Kidney epithelial cell (primary cell): Measurements from ENCODE around the gene RPL11. TPM values are rescaled to one million over a fixed set of nuclear protein-coding genes. Genes with fewer than 3 reads are reported as not detected.

Source experiments
- DNase-seq: peaks from one replicate; pipeline ENCODE4 v3.0.0-alpha.2; 2010; ENCODE audit warnings: low read depth
- H3K27me3 ChIP-seq: 2 replicates; pipeline ENCODE4 v1.6.0; 2011; ENCODE audit warnings: low read length; ENCODE audit not compliant: control insufficient read depth, insufficient read depth
- H3K36me3 ChIP-seq: 2 replicates; pipeline ENCODE4 v1.5.1; 2011; ENCODE audit warnings: low read length; ENCODE audit not compliant: control insufficient read depth, insufficient read depth
- H3K4me3 ChIP-seq: 2 replicates; pipeline ENCODE4 v1.5.1; 2011; ENCODE audit warnings: low read depth, mild to moderate bottlenecking, control low read depth, low read length
- total RNA-seq: library from RNA; depleted of rRNA; stranded (reverse); fragments of >200 nt; gene quantifications from 2 replicates; pipeline ENCODE4 v1.2.3, GENCODE V29; 2015
- TF ChIP-seq, protein P1 (sequence below): IDR thresholded peaks from 2 replicates; pipeline ENCODE4 v1.5.1; 2011; ENCODE audit warnings: mild to moderate bottlenecking, moderate library complexity, low read length, control low read depth, inconsistent platforms; ENCODE audit not compliant: insufficient read depth, poor library complexity, severe bottlenecking

RPL11 gene
- total RNA-seq, 1 donor from 2014 or later, result 942 TPM

DNA sequence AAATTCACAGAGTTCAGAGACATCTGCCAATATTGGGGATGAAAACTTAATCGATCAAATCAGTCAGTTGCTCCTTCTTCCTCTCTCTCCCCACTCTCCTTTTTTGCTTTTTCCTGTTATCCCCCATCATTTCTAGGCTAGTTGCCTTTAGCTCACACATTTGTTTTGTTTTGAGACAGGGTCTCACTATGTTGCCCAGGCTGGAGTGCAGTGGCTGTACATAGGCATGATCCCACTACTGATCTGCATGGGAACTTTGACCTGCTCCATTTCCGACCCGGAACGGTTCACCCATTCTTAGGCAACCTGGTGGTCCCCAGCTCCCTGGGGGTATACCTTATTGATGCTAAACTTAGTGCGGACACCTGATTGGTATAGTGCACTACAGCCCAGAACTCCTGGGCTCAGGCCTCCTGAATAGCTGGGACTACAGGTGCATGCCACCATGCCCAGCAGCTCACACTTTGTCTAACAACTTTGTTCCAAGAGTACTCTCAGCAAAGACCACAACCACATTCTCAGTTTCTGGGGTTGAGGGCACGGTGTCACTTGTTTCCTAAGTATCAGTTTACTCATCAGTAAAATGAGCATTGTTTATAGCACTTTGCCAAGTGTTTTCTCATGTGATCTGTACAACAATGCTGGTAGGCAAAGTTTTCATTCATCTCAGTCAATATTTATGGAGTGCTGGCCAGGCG is 45.0 kb downstream of the RPL11 start:
- TF ChIP-seq, protein P1, sequence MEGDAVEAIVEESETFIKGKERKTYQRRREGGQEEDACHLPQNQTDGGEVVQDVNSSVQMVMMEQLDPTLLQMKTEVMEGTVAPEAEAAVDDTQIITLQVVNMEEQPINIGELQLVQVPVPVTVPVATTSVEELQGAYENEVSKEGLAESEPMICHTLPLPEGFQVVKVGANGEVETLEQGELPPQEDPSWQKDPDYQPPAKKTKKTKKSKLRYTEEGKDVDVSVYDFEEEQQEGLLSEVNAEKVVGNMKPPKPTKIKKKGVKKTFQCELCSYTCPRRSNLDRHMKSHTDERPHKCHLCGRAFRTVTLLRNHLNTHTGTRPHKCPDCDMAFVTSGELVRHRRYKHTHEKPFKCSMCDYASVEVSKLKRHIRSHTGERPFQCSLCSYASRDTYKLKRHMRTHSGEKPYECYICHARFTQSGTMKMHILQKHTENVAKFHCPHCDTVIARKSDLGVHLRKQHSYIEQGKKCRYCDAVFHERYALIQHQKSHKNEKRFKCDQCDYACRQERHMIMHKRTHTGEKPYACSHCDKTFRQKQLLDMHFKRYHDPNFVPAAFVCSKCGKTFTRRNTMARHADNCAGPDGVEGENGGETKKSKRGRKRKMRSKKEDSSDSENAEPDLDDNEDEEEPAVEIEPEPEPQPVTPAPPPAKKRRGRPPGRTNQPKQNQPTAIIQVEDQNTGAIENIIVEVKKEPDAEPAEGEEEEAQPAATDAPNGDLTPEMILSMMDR, result no peak
- H3K4me3 ChIP-seq, result no peak overlapping the region
- H3K27me3 ChIP-seq, result no peaks in the 10 kb centered on the region
- DNase-seq, result no peak
- no peaks in the 10 kb centered on the region for H3K36me3 ChIP-seq

DNA sequence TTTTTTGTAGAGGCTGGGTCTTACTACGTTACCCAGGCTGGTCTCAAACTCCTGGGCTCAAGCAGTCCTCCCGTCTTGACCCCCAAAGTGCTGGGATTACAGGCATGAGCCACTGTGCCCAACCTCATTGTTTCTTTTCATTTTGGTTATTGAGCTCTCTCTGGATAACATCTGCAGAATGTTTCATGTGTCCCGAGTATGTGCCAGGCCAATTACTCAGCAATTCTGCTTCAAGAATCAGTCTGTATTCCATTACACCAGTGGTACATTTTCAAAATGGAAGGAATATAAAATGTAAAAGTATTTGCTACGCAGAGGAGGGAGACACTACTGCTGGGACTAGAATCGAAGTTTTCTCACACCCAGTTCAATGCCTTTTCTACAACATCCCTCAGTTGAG is 50.0 kb downstream of the RPL11 start:
- DNase-seq, result no peak
- Histone ChIP-seq H3K27me3 (no peaks in the 10 kb centered on the region), H3K36me3 (no peaks in the 10 kb centered on the region), H3K4me3 (no peak overlapping the region)
- TF ChIP-seq, protein P1, result no peak

- no peaks in the 10 kb centered on the region for H3K27me3 ChIP-seq
- H3K36me3 ChIP-seq, result no peaks in the 10 kb centered on the region
- peak overlapping the region; percentile 79 for H3K4me3 ChIP-seq
- TF ChIP-seq, protein P1, result no peak
- no peak for DNase-seq
Observed at GRCh38 chr1:23742670-23743286, 51.2 kb downstream of the RPL11 start.

DNA sequence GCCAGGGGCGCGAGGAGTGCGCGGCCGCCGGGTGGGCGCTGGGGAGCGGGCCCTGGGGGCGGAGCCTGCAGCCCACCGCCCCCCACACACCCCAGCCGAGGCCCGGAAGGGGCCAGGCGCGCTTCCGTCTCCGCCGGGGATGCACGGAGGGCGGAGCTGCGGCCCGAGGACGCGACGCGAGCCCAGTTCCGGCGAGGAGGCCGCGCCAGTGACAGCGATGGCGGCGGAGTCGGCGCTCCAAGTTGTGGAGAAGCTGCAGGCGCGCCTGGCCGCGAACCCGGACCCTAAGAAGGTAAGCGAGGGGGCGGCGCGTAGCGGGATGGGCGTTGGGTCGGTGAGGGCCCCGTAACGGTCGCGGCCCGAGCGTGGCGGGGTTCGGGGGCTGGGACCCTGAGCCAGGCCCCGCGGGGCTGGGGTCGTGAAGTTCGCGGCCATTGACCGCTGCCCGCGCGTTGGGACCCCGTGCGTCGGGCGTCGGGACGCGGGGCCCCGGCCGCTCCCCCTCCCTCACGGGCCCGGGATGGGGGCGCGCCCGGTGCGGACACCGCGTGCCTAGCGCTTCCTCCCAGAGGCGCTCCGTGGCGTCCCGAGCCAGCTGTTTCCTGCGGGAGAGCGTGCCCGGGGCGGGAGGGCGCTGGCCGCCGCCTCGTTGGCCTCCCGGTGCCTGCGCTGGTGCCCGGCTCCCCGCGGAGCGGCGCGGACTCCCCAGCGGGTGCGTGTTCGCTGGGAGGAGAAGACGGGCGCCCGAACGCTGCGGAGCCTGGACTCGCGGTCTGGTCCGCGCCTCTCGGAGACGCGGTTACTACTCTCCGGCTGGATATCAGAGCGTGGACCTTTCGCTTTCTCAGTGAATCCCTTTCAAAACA is 51.9 kb downstream of the RPL11 start, which contains the start of gene ELOA:
TSS of gene ELOA (plus strand) at position 185 of the 866 bp plus-strand sequence. CDS start at position 218, 33 bp downstream.
- Histone ChIP-seq H3K4me3 (peak within 1 kb of the TSS; percentile 79), H3K27me3 (no peaks in the 10 kb centered on the region), H3K36me3 (no peaks in the 10 kb centered on the region)
- TF ChIP-seq, protein P1, result no peak
- DNase-seq, result no peak

DNA sequence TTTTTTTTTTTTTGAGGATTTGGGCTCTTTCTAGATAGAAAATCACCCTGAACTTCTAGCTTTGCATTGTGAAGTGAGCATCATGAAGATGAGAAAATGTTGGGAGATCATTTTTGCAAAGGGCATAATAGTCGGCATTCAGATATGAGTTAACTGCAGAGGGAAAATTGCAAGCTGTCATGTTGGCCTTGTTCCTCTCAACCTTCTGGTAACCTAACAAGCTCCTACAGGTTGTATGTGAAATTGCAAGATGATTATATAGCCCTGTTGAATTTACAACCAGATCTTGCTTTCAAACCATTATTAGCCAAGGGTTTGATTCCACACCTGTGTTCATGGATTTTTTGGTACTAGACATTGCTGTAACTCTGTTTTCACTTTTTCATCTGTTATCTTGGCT is 53.9 kb downstream of the RPL11 start:
- no peak for DNase-seq
- TF ChIP-seq, protein P1, result peak; percentile 44
- no peaks in the 10 kb centered on the region for H3K36me3 ChIP-seq
- H3K4me3 ChIP-seq, result no peak overlapping the region
- H3K27me3 ChIP-seq, result no peaks in the 10 kb centered on the region

Other genes with a start within 250 kb of the RPL11 start
- 17.7 and 27.1 TPM in 2 replicates for gene ASAP3, start 207.6 kb upstream of the RPL11 start, total RNA-seq
- 0.07 and 0.13 TPM in 2 replicates for gene E2F2, start 160.6 kb upstream of the RPL11 start, total RNA-seq
- gene ID3, start 132.3 kb upstream of the RPL11 start, total RNA-seq, result 76.6 and 77.5 TPM in 2 replicates
- 51.8 and 56.7 TPM in 2 replicates for gene ELOA, start 51.7 kb downstream of the RPL11 start, total RNA-seq
- 33.6 and 37.6 TPM in 2 replicates for gene PITHD1, start 86.6 kb downstream of the RPL11 start, total RNA-seq
- gene LYPLA2, start 99.3 kb downstream of the RPL11 start, total RNA-seq, result 163 and 235 TPM in 2 replicates
- 158 and 164 TPM in 2 replicates for gene GALE, start 108.9 kb downstream of the RPL11 start, total RNA-seq
- gene HMGCL, start 133.6 kb downstream of the RPL11 start, total RNA-seq, result 52.4 and 65.6 TPM in 2 replicates
- gene FUCA1, start 176.5 kb downstream of the RPL11 start, total RNA-seq, result 37.6 and 40.7 TPM in 2 replicates
- not detected in 2 replicates for gene CNR2, start 221.6 kb downstream of the RPL11 start, total RNA-seq